SKM-1 (cell line): Measurements from ENCODE around the gene THOP1.
A peak's percentile ranks its signal among the peaks of the same experiment; 100 is the strongest.
"Not testable (repeated sequence)": the region's sequence is repeated elsewhere in the genome, so short reads cannot be mapped to it uniquely, and the experiment has no call there.

Experiments
- DNase-seq: peaks from one replicate; lab custom pipeline; 2025; ENCODE audit not compliant: unreplicated experiment; lab: John Stamatoyannopoulos, UW

Gene THOP1

GRCh38 chr19:2780284-2780683 lies 5.0 kb upstream of the THOP1 start:
- DNase-seq: no peak

- no peak for DNase-seq
These were observed 2.9 kb upstream of the THOP1 start for GRCh38 chr19:2782329-2782935.

GRCh38 chr19:2782936-2783780 lies 2.1 kb upstream of the THOP1 start, which contains the start of gene SGTA:
Gene SGTA (minus strand): TSS chr19:2783273. CDS start chr19:2769068, 14,205 bp downstream.
- DNase-seq: peak; percentile 99

GRCh38 chr19:2783781-2784145 lies 1.5 kb upstream of the THOP1 start:
- DNase-seq: no peak

GRCh38 chr19:2787115-2787514 lies 1.8 kb downstream of the THOP1 start:
- DNase-seq: no peak

GRCh38 chr19:2788237-2788636 lies 2.9 kb downstream of the THOP1 start:
- no peak for DNase-seq

- DNase-seq: no peak
These were observed 4.9 kb downstream of the THOP1 start for GRCh38 chr19:2790194-2790556.

GRCh38 chr19:2790557-2791271 lies 5.4 kb downstream of the THOP1 start:
- no peak for DNase-seq

GRCh38 chr19:2791440-2791839 lies 6.1 kb downstream of the THOP1 start:
- DNase-seq: no peak

GRCh38 chr19:2791876-2792275 lies 6.6 kb downstream of the THOP1 start:
- DNase-seq: no peak

- not testable (repeated sequence) for DNase-seq
These were observed 7.4 kb downstream of the THOP1 start for GRCh38 chr19:2792666-2793065.

GRCh38 chr19:2793126-2793525 lies 7.8 kb downstream of the THOP1 start:
- DNase-seq: no peak

- DNase-seq: no peak
These were observed 8.3 kb downstream of the THOP1 start for GRCh38 chr19:2793577-2793976.

- no peak for DNase-seq
These were observed 10.7 kb downstream of the THOP1 start for GRCh38 chr19:2795827-2796658.

- DNase-seq: no peak
These were observed 11.5 kb downstream of the THOP1 start for GRCh38 chr19:2796659-2797266.

GRCh38 chr19:2797280-2797679 lies 12.0 kb downstream of the THOP1 start:
- no peak for DNase-seq

- DNase-seq: no peak
These were observed 12.9 kb downstream of the THOP1 start for GRCh38 chr19:2798158-2798685.

- no peak for DNase-seq
These were observed 13.4 kb downstream of the THOP1 start for GRCh38 chr19:2798733-2799132.

- DNase-seq: no peak
These were observed 14.1 kb downstream of the THOP1 start for GRCh38 chr19:2799273-2800020.

- DNase-seq: no peak
These were observed 15.2 kb downstream of the THOP1 start for GRCh38 chr19:2800506-2800905.
